ENCODE results near the gene PTPRT. TPM values are rescaled to one million over a fixed set of nuclear protein-coding genes. Genes with fewer than 3 reads are reported as not detected.

The PTPRT gene
- total and polyA plus RNA-seq, 9 donors, result under 0.01 to 3.2 (median 0.22) TPM; not detected in 1

GRCh38 chr20:42493001-42493400 lies 696.7 kb downstream of the PTPRT start:
- no peak overlapping the region for H3K27ac ChIP-seq
- intact Hi-C loops (cut with DNase I), result no loop called here
- no peak overlapping the region for H3K4me3 ChIP-seq
- H3K27me3 ChIP-seq, result no peaks in the 10 kb centered on the region
- H3K4me1 ChIP-seq (ENCODE audit: insufficient read depth), result no peaks in the 10 kb centered on the region
- no peak for TF ChIP-seq POLR2A (IDR thresholded peaks at IDR 0.05)
- TF ChIP-seq CTCF (IDR thresholded peaks at IDR 0.05), result no peak
- TF ChIP-seq EP300 (IDR thresholded peaks at IDR 0.05), result no peak
- no peaks in the 10 kb centered on the region for H3K36me3 ChIP-seq
- H3K9me3 ChIP-seq, result no peaks in the 10 kb centered on the region
- no peak for DNase-seq

GRCh38 chr20:42492290-42492689 lies 697.4 kb downstream of the PTPRT start:
- no peak overlapping the region for H3K27ac ChIP-seq
- DNase-seq, result no peak
- 53 to 74% (median 58%) methylated on average over 2 of the region's 2 CpGs for WGBS, 3 donors
- no peaks in the 10 kb centered on the region for H3K27me3 ChIP-seq
- no peaks in the 10 kb centered on the region for H3K9me3 ChIP-seq
- intact Hi-C loops (cut with DNase I), result no loop called here
- no peaks in the 10 kb centered on the region for H3K36me3 ChIP-seq
- TF ChIP-seq CTCF (IDR thresholded peaks at IDR 0.05) (no peak), POLR2A (IDR thresholded peaks at IDR 0.05) (no peak), EP300 (IDR thresholded peaks at IDR 0.05) (no peak)
- H3K4me1 ChIP-seq (ENCODE audit: insufficient read depth), result no peaks in the 10 kb centered on the region
- H3K4me3 ChIP-seq, result no peak overlapping the region

GRCh38 chr20:42485556-42485955 lies 704.1 kb downstream of the PTPRT start:
- H3K27ac ChIP-seq, result no peak overlapping the region

GRCh38 chr20:42484790-42485375 lies 704.8 kb downstream of the PTPRT start:
- H3K27ac ChIP-seq, result no peak overlapping the region
- no peaks in the 10 kb centered on the region for H3K36me3 ChIP-seq
- TF ChIP-seq EP300 (IDR thresholded peaks at IDR 0.05) (no peak), POLR2A (IDR thresholded peaks at IDR 0.05) (no peak), CTCF (IDR thresholded peaks at IDR 0.05) (no peak)
- no peak overlapping the region for H3K4me3 ChIP-seq
- WGBS, 3 donors, result 45 to 50% (median 45%) methylated on average over 5 of the region's 5 CpGs
- no peak for DNase-seq
- no peaks in the 10 kb centered on the region for H3K27me3 ChIP-seq
- no peaks in the 10 kb centered on the region for H3K9me3 ChIP-seq
- intact Hi-C loops (cut with DNase I), result no loop called here
- H3K4me1 ChIP-seq (ENCODE audit: insufficient read depth), result no peaks in the 10 kb centered on the region

More at GRCh38 chr20:42485556-42485955, 704.1 kb downstream of the PTPRT start:
- no peak for TF ChIP-seq CTCF (IDR thresholded peaks at IDR 0.05)
- no peak for TF ChIP-seq POLR2A (IDR thresholded peaks at IDR 0.05)
- TF ChIP-seq EP300 (IDR thresholded peaks at IDR 0.05), result no peak
- intact Hi-C loops (cut with DNase I), result no loop called here
- H3K27me3 ChIP-seq, result no peaks in the 10 kb centered on the region
- H3K36me3 ChIP-seq, result no peaks in the 10 kb centered on the region
- no peak for DNase-seq
- no peaks in the 10 kb centered on the region for H3K9me3 ChIP-seq
- no peak overlapping the region for H3K4me3 ChIP-seq
- WGBS, 3 donors, result 30 to 38% (median 37%) methylated on average over 2 of the region's 2 CpGs
- no peaks in the 10 kb centered on the region for H3K4me1 ChIP-seq (ENCODE audit: insufficient read depth)

Measured in ovary (tissue), 9 donors.